ENCODE results near the gene PDE4A. TPM values are rescaled to one million over a fixed set of nuclear protein-coding genes. Genes with fewer than 3 reads are reported as not detected.

Gene PDE4A
- total and polyA plus RNA-seq, 2 of the 8 experiments (the other 6 are each of a cell fraction or from before 2014, with no cell fraction given), result 2.0 to 4.4 TPM

GRCh38 chr19:10505583-10506229 lies 85.4 kb downstream of the PDE4A start (continued):
- TF ChIP-seq SAP30 (IDR thresholded peaks at IDR 0.05; ENCODE audit: insufficient read depth, insufficient replicate concordance, low read length) (no peak), MAFK (IDR thresholded peaks at IDR 0.05; ENCODE audit: low read depth, low read length) (no peak), BACH1 (IDR thresholded peaks at IDR 0.05; ENCODE audit: low read length) (peak; percentile 66; the same call in 1 of the 2 replicates), CREB1 (IDR thresholded peaks at IDR 0.05) (peak; percentile 58), GTF2F1 (IDR thresholded peaks at IDR 0.05; ENCODE audit: borderline replicate concordance, low read depth, low read length) (no peak), BRCA1 (IDR thresholded peaks at IDR 0.05; ENCODE audit: low read depth, low read length) (no peak), USF2 (IDR thresholded peaks at IDR 0.05; ENCODE audit: low read length) (peak; percentile 71), SIN3A (conservative IDR thresholded peaks at IDR 0.05 in 1 of 2, IDR thresholded peaks at IDR 0.05 in 1 of 2; ENCODE audit: low read depth in 1 of 2, low read length in 2 of 2) (0 out of 4 replicates have a peak, but pooled peaks of 1 of the 2 experiments have one; percentile 46), ZNF274 (IDR thresholded peaks at IDR 0.05; ENCODE audit: borderline replicate concordance, extremely low read depth, low read length) (no peak), TAF1 (IDR thresholded peaks at IDR 0.05; ENCODE audit: low read depth, low read length) (no peak), SP4 (IDR thresholded peaks at IDR 0.05; ENCODE audit: low read length) (0 out of 2 replicates have a peak, but pooled peaks have one; percentile 34), NRF1 (IDR thresholded peaks at IDR 0.05; ENCODE audit: low read depth, low read length) (no peak), POLR2A (IDR thresholded peaks at IDR 0.05; ENCODE audit: control extremely low read depth in 1 of 2, low read depth in 2 of 2, low read length in 2 of 2) (no peak), EP300 (IDR thresholded peaks at IDR 0.05; ENCODE audit: borderline replicate concordance in 1 of 2, low read depth in 2 of 2, low read length in 2 of 2) (no peak), SIRT6 (IDR thresholded peaks at IDR 0.05; ENCODE audit: low read length) (no peak), MAX (IDR thresholded peaks at IDR 0.05) (peak; percentile 79), E2F6 (IDR thresholded peaks at IDR 0.05) (peak; percentile 53), RXRA (IDR thresholded peaks at IDR 0.05; ENCODE audit: insufficient read depth, low read depth, low read length) (no peak), ATF3 (IDR thresholded peaks at IDR 0.05; ENCODE audit: insufficient read depth, low read depth, low read length) (no peak), ATF2 (IDR thresholded peaks at IDR 0.05; ENCODE audit: low read length) (no peak), CBX5 (IDR thresholded peaks at IDR 0.05; ENCODE audit: low read depth, low read length) (no peak)

Data from H1 (cell line).